SHP77 treated with DMSO at 0.1 percent for 48 hours (cell line): Measurements from ENCODE around the gene LTA4H.
A peak's percentile ranks its signal among the peaks of the same experiment; 100 is the strongest.

Experiments used
- DNase-seq: peaks from one replicate; lab custom pipeline; 2025; lab: John Stamatoyannopoulos, UW

Gene LTA4H

GRCh38 chr12:96034621-96035282 is 635 bp downstream of the LTA4H start:
- no peak for DNase-seq

GRCh38 chr12:96033549-96034389 is 1.6 kb downstream of the LTA4H start:
- no peak for DNase-seq

GRCh38 chr12:96029826-96030225 is 5.6 kb downstream of the LTA4H start:
- no peak for DNase-seq

GRCh38 chr12:96028538-96028937 is 6.8 kb downstream of the LTA4H start:
- DNase-seq, result no peak

- no peak for DNase-seq
These were observed 9.1 kb downstream of the LTA4H start for GRCh38 chr12:96026331-96026730.

- no peak for DNase-seq
These were observed 9.9 kb downstream of the LTA4H start for GRCh38 chr12:96025518-96025917.

GRCh38 chr12:96020314-96021003 is 14.9 kb downstream of the LTA4H start:
- DNase-seq, result no peak

GRCh38 chr12:96015672-96016071 is 19.7 kb downstream of the LTA4H start:
- no peak for DNase-seq

GRCh38 chr12:96014943-96015599 is 20.3 kb downstream of the LTA4H start:
- DNase-seq, result no peak

- DNase-seq, result no peak
These were observed 27.7 kb downstream of the LTA4H start for GRCh38 chr12:96007729-96008128.

GRCh38 chr12:96006727-96007126 is 28.7 kb downstream of the LTA4H start:
- DNase-seq, result no peak

- DNase-seq, result no peak
These were observed 34.5 kb downstream of the LTA4H start for GRCh38 chr12:96000858-96001257.

- no peak for DNase-seq
These were observed 35.9 kb downstream of the LTA4H start for GRCh38 chr12:95999484-95999883.

GRCh38 chr12:95998611-95999286 is 36.6 kb downstream of the LTA4H start:
- peak; percentile 55 for DNase-seq

- DNase-seq, result no peak
These were observed 37.4 kb downstream of the LTA4H start for GRCh38 chr12:95997911-95998510.

GRCh38 chr12:95997276-95997675 is 38.1 kb downstream of the LTA4H start:
- no peak for DNase-seq

- no peak for DNase-seq
These were observed 39.2 kb downstream of the LTA4H start, which contains the start of gene HAL for GRCh38 chr12:95996034-95996658. TSS of gene HAL (minus strand) at chr12:95996344. CDS start at chr12:95995910, 434 bp downstream.

- DNase-seq, result no peak
These were observed 40.0 kb downstream of the LTA4H start for GRCh38 chr12:95995238-95996031.

- DNase-seq, result no peak
These were observed 40.9 kb downstream of the LTA4H start for GRCh38 chr12:95994476-95994875.

- DNase-seq, result no peak
These were observed 41.5 kb downstream of the LTA4H start for GRCh38 chr12:95993907-95994306.
